ENCODE results near the gene SALL1.

Gene SALL1

DNA sequence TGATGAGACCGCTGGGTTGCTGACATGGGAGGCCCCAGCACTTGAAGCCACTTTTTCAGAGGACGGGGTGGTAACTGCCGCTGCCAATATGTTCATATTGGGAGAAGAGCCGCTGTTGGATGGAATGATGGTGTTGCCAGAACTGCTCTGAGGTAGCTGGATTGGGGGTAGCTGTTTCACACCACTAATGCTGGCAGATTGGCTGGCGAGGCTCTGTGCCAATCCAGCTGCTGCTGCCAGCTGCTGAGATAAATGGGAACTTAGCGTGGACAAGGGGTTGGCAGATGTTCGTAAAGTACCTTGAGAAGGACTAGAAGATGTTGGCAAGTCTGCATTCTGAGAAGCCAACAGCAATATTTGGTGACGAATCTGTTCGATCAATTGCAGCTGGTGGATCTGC, 10.0 kb downstream of the SALL1 start:
- DNase-seq (ENCODE audit: low read depth in 2 of 2), result no peak

DNA sequence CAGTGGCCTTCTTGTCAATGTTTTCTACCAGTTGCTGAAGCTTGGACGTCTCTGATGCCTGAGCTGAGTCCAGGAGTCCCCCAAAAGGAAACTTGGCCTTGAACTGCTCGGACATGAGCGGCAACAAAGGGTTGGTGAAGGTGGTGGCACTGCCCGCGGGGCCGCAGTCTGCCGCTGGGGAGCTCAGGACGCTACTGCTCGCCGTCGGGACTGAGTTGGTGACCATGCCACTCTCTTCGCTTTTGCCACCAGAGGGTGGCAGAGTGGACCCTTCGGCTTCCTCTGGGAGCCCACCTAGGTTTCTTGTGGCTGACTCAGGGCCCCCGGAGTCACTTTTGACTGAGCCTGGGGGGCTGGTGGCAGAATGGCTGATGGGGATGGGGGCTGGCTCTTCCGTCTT, 11.0 kb downstream of the SALL1 start:
- no peak for DNase-seq (ENCODE audit: low read depth in 2 of 2)

DNA sequence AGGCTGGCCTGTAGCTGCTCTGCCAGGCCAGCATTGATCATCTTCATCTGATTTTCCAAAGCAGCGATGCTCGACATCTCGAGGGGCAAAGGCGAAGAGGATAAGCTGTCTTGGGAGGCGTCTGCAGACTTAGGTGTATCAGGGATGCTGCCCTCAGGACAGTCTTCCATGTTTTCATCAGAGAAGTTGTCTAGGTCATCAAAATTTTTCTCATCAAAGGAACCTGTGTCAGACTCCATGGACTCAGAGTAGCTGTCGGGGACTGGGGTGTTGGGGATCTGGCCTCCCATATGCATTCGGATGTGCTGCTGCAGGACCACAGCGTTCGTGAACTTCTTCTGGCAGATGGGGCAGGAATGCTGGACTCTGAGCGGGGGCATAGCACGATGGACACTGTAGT, 11.5 kb downstream of the SALL1 start:
- DNase-seq (ENCODE audit: low read depth in 2 of 2), result no peak

DNA sequence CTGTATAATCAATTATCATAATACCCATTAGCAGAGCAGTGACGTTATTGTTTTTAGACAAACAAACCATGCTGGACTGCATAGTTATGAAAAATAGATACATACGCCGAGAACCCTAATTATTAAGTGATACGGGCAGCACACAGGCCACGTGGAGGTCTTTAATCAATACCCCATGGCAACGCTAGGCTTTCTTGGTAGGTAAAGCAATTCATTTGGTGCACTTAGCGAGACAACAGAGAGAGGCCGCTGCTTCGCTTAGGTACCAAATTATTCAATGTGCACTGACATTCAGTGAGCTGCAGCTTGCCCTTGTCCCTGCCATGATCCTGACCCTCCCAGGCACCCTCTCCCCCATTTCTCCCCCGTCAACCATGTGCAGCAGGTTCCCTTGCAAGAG, 12.9 kb downstream of the SALL1 start:
- no peak for DNase-seq (ENCODE audit: low read depth in 2 of 2)

DNA sequence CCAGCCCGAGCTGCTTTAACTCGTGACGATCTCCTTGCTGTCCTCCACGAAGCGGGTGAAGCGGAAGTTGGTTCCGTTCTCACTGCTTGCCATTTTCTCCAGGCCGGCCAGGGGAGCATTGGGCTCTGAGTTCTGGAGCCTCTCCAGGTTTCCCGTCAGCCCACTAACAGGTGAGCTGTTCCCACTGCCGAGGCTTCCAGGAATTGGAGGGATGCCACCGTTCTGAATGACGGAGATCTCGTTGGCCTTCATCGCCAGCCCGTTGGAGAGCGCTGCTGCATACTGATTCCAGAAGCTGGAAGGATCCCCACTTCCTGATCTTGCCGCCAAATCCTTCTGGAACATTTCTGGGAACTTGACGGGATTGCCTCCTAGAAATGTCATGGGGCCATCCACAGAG, 14.0 kb downstream of the SALL1 start:
- DNase-seq (ENCODE audit: low read depth in 2 of 2), result no peak

DNA sequence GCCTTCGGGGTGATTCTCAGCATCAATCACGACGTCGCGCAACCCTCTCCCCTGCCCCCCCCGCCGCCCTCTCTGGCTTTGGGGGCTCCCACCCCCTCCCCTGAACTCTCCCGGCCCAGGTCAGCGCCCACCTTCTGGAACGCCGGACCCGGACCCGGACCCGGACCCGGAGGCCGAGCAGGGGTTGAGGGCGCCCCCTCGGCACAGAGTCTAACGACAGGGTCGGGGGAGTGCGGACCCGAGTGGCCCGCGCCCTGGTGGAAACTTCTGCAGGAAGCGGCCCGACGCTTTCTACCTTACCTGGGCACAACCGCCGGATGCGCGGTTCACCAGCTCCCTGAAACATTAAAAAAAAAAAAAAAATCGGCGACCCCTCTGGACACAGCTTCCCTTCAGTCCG, 16.2 kb downstream of the SALL1 start:
- DNase-seq (ENCODE audit: low read depth in 2 of 2), result no peak

DNA sequence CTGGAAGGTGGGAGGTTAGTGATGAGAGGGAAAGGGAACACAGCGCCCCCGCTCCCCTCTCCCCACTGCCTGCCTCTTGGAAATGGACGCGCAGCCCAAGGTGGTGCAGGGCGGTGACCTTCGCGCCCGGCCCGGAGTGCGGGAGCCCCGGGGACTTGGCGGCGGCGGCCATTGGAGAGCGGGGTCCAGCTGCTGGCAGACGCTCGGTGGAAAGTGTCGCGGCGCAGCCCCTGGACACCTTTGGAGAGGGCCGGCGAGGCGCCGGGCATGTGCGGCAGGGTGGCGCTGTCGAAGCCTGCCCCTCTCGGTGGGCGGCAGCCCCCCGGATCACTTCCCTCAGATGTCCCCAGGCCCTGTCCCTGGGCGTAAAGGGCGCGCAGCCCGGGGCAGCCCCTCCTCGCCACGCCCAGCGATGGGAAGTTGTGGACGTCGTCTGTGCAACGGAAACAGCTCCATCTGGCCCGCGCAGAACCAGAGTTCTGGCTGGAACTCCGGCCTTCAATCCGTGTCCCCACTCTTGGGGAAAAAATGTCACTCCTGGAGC, 16.7 kb downstream of the SALL1 start:
- no peak for DNase-seq (ENCODE audit: low read depth in 2 of 2)

DNA sequence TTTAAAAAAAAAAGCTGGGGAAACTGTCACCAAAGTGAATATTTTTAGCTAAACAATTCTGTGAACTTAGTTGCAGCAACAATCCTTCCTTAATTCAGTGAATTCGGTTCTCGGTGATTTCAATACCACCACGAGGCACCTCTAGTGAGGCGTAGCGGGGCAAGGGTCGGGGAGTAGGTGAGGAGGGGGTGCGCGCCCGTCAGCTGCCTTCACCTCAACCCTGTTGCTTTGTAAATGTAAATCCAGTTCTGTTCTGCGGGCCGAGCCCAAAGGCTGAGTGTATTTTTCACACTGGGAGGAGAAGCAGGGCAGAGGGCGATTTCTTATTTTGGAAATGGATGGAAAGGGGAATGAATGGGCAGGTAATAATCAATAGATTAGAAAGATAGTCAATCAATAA, 17.4 kb downstream of the SALL1 start:
- no peak for DNase-seq (ENCODE audit: low read depth in 2 of 2)

DNA sequence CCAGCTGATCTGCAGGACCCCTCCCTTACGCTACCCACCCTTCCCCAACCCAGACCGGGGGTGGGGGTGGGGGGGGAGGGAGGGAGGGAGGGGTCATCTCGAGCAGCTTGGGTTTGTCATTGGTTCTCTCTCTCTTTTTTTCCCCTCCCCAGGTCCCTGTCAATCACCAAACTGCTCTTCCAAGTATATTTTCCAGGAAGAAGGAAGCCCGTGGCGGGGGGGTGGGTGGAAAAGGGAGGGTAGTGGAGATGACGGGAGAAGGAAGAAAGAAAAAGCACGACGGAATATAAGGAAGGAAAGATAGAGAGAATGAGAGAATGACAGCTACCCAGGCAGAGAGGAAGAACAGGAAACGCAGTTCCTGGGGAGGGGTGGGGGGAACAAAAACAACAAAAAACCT, 17.9 kb downstream of the SALL1 start:
- no peak for DNase-seq (ENCODE audit: low read depth in 2 of 2)

DNA sequence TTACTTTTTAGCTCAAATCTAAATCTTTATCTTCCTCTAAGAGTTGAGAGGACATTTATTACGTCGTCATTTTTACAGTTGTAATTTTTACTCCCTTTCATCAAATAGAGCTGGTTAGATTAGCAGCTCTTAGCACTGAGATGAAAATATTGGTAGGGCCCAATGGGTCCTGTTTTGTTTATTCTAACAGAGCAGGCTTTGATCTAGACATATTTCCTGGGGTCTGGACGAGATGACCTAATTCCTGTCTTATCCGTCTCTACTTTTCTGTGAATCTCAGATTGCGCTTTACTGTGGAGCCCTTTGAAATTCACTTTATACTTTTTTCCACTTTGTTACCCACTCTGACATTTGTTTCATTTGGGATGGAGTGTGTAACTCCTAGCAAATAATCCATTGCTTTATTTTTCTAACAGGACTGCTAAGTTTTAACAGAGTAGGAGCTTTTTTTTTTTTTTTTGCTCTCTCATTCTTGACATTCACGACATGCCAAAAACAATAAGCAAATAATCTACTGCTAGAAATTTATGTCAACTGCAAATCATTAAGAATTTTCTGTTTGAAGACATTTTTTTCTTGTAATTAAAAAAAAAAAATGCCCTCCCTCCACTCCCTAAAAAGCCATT, 18.5 kb downstream of the SALL1 start:
- DNase-seq (ENCODE audit: low read depth in 2 of 2), result no peak

DNA sequence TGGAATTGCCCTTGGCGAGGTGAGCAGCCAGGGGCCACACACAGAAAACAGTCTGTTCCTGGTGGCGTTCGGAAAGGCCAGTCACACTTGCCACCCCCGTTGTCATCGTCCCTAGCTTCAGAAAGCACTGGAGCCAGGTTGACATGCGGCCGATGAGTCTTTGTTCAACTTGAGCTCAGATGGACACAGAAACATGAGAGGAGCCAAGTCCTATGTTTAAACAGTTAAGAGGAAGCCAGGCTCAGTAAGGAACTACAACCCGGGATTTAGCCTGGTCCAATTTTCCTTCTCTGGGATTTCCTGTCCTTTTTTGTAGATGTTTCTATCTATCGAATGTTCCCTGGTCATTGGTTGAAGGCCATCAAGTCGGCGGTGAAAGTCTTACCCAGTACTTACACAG, 19.5 kb downstream of the SALL1 start:
- DNase-seq (ENCODE audit: low read depth in 2 of 2), result no peak

DNA sequence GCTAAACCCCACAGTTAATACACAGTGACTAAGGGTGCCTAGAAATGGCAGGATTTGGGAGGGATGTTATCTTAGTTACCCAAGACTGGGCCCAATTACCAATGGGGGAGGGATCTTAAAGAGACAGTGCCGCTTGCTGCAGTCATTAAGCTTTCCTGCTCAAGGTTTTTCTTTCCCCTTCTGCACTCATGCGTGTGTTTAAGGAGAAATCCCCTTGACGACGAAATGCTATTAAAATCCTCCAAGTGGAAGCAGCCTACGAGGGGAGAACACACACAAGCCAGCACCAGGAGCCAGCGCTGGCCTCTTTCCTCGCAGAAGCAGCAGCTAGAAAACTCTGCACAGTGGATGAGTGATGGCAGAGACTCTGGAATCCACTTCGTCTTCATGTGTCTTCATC, 22.0 kb downstream of the SALL1 start:
- DNase-seq (ENCODE audit: low read depth in 2 of 2), result no peak

DNA sequence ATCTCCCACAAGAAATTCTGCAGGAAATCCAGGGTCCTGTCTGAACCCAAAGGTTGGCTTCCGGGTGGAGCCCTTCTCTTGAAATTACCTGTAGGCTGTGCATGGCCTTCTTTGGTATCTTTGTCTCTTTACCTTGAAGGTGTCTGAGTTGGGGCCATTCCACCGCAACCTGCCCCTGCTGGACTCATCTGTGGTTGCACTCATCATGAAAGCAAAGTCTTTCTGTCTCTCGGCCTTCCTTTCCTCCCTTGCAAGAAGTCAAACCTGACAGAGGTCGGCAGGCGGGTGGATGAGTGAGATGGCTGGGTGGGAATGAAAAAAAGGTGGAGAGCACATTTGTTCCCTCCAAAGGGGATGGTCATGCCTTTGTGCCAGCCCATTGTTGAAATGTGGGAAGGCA, 25.1 kb downstream of the SALL1 start:
- DNase-seq (ENCODE audit: low read depth in 2 of 2), result no peak

DNA sequence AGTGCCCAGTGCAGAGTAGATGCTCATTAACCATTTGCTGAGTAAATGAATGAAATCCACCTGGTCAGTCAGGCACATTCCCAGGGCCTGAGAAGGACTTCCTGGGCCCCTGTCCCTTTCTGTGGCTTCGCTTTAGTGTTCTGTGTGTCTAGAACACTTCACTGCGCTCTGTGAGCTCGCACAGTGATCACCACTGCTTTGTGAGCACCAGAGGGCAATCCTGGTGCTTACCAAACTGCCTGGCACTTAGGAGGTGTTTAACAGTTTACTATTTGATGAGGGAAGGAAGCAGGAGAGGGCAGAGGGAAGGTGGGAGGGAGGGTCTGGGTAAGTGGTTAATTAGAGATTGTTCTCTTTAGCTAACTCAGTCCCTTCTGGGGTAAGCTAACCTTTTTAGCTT, 26.2 kb downstream of the SALL1 start:
- no peak for DNase-seq (ENCODE audit: low read depth in 2 of 2)

DNA sequence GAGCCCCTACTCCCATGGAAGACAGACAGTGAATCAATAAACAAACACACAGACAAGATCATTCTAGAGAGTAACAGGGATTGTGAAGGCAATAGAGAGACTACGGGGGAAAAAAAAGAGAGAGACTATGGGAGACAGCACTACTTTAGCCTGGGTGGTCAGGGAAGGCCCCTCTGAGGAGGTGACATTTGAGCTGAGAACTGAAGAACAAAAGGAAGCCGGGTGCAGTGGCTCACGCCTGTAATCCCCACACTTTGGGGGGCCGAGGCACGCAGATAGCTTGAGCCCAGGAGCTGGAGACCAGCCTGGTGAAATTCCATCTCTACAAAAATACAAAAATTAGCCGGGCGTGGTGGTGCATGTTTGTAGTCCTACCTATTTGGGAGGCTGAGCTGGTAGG, 29.2 kb downstream of the SALL1 start:
- DNase-seq (ENCODE audit: low read depth in 2 of 2), result no peak

DNA sequence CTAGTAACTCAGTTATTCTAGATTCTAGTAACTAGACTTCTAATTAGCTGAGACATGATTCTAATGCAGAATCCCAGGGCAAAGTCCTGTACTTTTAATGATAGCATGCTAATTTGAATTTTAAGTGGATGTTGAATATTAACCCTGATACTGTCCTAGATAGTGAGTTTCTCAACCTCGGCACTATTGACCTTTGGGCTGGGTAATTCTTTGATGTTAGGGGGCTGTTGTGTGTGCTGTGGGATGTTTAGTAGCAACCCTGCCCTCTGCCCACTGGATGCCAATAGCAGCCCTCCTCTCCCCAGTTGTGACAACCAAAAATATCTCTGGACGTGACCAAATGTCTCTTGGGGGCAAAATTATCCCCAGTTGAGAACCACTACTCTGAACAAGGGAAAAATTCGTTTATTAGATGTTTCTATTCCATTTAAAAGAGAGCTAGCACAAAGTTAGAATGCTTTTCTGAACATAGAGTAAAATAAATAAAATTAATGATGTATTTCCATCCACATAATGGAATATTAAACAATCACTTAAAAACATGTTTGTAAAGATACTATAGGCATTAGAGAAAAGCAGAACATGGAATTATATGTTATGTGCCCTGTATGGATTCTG, 30.2 kb downstream of the SALL1 start:
- no peak for DNase-seq (ENCODE audit: low read depth in 2 of 2)

DNA sequence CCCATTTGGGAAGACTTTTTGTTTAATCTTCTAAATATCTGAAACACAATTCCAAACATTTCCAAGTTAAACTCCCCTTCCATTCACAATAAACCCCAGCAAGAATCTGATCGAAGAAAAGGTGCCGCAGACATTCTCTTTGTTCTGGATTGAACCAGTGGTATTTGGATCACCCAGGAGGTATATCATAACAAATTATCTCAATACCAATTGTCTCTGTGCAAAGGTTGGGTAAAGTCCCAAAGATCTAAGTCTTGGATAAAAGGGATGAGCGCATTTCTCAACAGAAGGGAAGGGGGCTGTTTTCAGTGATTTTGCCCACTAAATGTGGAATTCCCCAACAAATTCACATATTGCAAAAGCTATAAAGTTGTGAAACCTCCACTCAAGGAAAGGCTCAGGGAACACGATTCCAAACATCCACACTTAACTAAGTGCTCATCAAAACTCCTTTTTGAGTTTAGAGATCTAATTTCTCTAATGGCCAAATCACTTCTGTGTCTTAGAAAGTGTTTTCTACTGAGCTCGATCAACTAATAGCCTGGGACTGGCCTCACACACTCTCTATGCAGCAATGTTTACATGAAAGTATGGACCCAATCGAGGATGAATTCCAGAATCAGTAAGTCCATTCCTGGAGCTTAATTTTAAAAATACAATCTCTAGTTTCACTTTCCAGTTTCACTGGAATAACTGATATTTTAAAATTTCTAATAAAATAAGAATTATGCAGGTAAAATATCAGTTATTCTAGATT, 30.9 kb downstream of the SALL1 start:
- no peak for DNase-seq (ENCODE audit: low read depth in 2 of 2)

DNA sequence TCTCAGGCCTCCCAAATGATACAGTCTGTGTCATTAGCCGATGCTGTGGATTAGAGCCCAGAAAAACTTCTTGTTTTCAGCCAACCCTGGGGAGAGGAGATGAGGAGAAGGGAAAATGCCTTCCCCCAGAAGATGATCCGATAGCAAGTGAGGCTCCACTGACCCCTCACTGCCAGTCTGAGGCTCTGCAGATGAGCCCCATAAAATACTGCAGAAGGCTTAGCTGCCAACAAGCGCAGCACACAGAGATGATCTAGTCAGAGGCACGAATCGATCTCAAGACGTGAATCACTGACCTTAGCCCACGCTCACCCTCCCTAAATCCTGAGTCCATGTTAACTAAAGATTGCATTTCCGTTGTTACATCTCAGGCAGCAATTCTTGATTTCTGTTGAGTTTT, 31.5 kb downstream of the SALL1 start:
- no peak for DNase-seq (ENCODE audit: low read depth in 2 of 2)

DNA sequence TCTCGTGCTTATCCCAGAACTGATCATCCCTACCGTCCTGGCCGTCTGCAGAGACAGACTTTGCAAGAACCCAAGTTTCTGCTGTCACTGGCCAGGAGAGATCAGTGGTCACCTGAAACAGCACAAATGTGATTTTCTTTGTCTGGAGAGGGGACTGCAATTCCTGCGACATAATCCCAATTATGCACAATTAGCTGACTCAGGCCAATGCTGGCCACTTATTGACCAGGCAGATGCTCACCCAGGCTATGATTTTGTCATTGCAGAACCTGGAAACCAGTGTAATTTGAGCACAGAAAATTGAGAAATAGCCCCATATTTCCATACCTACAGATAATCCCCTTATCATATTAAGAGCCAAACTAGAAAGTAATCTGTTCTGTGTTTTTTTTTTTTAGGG, 34.7 kb downstream of the SALL1 start:
- no peak for DNase-seq (ENCODE audit: low read depth in 2 of 2)

DNA sequence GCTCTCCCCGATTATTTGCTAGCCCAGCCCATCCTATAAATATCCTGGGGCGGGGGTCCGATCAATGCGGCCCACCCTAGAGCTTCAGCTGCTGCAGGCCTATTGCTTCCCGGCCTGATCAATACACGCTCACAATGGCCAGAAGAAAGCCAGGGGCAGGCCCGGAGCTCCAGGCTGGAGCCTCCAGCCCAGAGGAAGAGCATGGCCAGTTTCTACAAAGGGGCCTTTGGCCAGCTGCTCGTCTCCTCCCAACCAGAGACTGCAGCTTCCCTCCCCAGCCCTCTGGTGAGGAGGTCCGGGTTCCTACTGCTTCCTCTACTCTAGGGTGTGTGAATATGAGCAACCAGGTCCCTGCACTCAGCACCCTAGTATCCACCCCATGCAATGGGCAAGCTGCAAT, 36.7 kb downstream of the SALL1 start:
- DNase-seq (ENCODE audit: low read depth in 2 of 2), result no peak

DNA sequence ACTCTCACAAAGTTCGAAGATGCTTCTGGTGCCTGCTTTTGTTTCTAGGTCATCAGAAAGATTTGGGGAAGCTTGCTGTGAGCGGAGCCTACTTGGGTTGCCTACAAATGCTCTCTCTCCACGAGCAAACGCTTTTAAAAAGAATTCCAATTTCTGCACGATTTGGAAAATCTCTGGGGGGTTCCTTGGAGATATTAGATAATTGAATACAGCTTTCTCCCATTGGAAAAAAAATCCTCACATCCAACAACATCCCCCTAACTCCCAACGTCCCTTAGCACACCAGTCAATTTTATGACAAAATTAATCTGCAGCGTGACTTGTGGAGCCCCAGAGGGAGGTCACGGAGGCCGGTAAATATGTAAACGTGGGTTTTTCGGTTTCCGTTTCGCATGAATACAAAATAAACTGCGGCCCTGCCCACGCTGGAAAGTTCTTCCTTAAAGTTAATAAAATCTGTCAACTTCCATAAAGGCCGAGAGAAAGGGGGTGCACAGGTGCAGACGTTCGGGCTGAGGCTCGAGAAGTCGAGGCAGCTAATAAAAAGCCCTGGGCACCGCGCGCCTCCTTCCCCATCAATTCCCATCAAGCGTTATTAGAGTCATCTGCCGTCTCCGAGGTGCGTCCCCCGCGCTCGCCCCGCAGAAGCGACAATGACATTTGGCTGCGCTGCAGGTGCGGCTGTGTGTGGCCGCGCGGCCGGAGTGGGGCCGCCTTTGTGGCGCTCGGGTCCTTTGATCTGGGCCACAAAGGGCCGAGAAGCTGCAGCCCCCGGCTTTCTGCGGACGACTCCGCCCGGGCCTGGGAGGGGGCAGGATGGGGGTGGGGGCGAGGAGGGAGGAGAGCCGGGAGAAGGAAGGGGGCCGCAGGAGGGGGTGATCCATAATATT, 37.6 kb downstream of the SALL1 start:
- DNase-seq (ENCODE audit: low read depth in 2 of 2), result no peak

DNA sequence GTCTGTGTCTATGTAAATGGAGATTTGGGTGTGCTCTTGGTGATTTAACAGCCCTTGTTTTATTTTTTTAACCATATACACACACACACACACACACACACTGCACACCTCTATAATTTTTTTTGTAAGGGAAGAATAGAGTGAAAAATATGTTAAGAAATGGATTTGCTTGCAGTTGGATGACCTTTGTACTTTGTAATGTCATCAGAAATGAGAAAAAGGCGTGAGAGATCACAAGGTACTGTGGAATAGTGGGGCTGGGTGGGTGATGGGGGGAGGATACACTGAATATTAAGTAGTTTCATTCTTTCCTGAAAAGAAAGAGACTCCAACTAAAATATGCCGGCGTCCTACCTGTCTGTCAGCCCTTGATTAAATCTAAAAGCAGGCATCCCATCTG, 38.7 kb downstream of the SALL1 start:
- no peak for DNase-seq (ENCODE audit: low read depth in 2 of 2)
